ENCODE results near the gene CDCP2. TPM values are rescaled to one million over a fixed set of nuclear protein-coding genes. Genes with fewer than 3 reads are reported as not detected.

Gene CDCP2
- total RNA-seq, 1 donor from 2014 or later: not detected

DNA sequence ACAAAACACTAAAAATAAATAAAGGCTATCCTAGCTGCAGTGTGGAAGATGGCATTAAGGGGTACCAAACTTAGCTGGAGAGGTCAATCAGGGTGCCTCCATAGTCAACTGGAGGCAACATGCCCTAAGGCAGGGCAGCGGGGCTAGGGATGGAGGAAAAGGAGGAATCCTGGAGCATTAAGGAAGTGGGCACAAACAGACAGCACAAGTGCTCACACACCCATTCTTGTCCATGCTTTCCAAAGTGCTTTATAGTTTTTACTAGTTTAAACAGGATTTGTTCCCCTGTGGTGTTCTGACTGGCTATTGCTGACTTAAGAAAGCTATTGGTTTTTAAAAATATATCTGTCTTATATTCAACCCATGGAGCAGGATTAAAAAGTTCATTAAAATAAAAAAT, 66.0 kb downstream of the CDCP2 start:
- no peak for DNase-seq (ENCODE audit: low spot score in 2 of 2)
- Histone ChIP-seq H3K27ac (no peak overlapping the region), H3K27me3 (no peaks in the 10 kb centered on the region), H3K36me3 (no peaks in the 10 kb centered on the region), H3K9me3 (no peaks in the 10 kb centered on the region), H3K4me1 (no peaks in the 10 kb centered on the region), H3K4me3 (no peak overlapping the region)
- TF ChIP-seq, protein P1, sequence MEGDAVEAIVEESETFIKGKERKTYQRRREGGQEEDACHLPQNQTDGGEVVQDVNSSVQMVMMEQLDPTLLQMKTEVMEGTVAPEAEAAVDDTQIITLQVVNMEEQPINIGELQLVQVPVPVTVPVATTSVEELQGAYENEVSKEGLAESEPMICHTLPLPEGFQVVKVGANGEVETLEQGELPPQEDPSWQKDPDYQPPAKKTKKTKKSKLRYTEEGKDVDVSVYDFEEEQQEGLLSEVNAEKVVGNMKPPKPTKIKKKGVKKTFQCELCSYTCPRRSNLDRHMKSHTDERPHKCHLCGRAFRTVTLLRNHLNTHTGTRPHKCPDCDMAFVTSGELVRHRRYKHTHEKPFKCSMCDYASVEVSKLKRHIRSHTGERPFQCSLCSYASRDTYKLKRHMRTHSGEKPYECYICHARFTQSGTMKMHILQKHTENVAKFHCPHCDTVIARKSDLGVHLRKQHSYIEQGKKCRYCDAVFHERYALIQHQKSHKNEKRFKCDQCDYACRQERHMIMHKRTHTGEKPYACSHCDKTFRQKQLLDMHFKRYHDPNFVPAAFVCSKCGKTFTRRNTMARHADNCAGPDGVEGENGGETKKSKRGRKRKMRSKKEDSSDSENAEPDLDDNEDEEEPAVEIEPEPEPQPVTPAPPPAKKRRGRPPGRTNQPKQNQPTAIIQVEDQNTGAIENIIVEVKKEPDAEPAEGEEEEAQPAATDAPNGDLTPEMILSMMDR (IDR thresholded peaks at IDR 0.05): no peak
- intact Hi-C loops (cut with DNase I): no loop called here

DNA sequence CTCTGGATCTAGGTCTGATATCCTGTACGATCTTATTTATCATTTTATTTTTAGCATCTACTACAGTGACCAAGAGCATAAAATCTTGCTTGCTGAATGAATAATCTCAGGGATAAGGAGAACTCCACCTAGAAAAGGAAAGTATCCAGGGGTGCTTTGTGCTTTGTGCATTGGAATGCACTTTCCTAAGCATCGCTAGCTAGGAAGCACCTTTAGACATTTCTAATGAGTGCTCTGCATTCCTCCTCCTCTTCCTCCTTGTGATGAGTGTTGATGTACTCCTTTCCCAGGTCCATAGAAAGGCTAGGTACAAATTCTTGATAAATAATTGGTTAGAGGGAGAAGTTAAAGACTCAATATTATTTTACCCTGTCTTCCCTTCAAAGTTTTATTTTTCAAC, 68.0 kb downstream of the CDCP2 start:
- Histone ChIP-seq H3K27ac (no peak overlapping the region), H3K27me3 (no peaks in the 10 kb centered on the region), H3K9me3 (no peaks in the 10 kb centered on the region), H3K36me3 (no peaks in the 10 kb centered on the region), H3K4me3 (no peak overlapping the region), H3K4me1 (no peaks in the 10 kb centered on the region)
- TF ChIP-seq, protein P1 (IDR thresholded peaks at IDR 0.05): no peak
- intact Hi-C loops (cut with DNase I): loop anchor here (5.0 kb wide), 1 partner anchor 222 kb away; no protein-coding TSS in a partner anchor
- DNase-seq (ENCODE audit: low spot score in 2 of 2): no peak

Other genes with a start within 250 kb of the CDCP2 start
- not detected for gene IFT25, start 207.3 kb downstream of the CDCP2 start, total RNA-seq
- gene LRRC42, start 206.7 kb downstream of the CDCP2 start, total RNA-seq: 28.2 TPM
- not detected for gene LDLRAD1, start 134.8 kb downstream of the CDCP2 start, total RNA-seq
- gene TMEM59, start 99.8 kb downstream of the CDCP2 start, total RNA-seq: 97.5 TPM
- 0.64 TPM for gene TCEANC2, start 99.4 kb downstream of the CDCP2 start, total RNA-seq
- gene CYB5RL, start 47.0 kb upstream of the CDCP2 start, total RNA-seq: 5.1 TPM
- gene MRPL37, start 47.2 kb upstream of the CDCP2 start, total RNA-seq: 51.2 TPM

All from ascending aorta (tissue), 2 donors.